GM15510 (cell line): ENCODE results near the gene SRGAP3.

ENCODE experiments used
- POLR2A ChIP-seq: IDR thresholded peaks from 3 replicates; pipeline ENCODE4 v1.6.1; 2011; ENCODE audit warnings: borderline replicate concordance; ENCODE audit not compliant: insufficient read length; ENCODE audit errors: extremely low read depth

SRGAP3 gene

DNA sequence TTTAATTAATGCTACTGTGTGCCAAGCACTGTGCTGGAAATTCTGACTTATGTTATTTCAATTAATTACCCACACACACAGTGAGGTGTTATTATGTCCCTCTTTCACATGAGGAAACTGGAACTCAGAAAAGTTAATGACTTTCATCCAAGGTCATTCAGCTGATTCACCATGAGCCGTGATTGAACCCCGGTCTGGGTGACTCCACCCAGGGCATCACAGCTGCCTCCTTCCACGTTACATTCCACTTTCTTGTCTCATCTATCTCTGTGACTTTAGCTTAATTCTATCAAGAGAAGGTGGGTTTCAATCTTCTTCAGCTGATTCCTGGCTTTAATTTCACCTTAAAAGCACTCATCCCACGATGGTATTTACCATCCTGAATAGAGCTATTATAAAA, 16.3 kb downstream of the SRGAP3 start:
- TF ChIP-seq POLR2A: no peak

DNA sequence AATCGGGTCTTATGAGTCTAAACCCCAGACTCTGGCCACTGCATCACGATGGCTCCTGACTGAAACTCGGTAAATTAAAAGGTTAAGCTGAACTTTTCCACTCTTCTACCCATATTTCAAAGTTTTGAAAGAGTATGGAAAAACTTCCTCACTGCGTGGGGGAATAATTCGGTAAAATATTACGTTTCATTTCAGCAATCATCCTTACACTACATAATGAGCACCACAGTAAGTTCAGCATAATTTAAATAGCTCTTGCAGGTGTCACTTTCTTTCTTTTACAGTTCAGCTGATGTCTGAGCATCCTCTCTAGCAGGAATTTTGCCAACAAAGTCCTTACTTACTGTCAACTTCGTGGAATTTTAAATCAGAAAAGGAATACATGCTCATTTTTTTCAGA, 17.5 kb downstream of the SRGAP3 start:
- no peak for TF ChIP-seq POLR2A

DNA sequence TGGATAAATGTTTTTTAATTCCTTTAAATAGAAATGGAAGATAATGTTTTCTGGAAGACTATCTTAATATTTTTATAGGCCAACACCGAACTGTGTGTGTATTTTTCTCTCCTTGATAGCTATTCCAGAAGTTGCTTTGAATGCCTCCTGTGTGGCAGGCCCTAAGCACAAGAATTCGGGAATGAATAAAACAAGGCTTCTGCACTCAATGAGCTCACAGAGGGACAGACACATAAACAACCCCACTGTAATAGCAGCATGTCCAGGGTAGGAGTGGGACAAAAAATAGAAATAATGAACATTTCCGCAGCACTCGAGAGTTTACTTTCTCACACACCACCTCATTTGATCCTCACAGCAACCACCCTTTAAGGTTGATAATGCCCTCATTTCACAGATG, 18.0 kb downstream of the SRGAP3 start:
- no peak for TF ChIP-seq POLR2A

DNA sequence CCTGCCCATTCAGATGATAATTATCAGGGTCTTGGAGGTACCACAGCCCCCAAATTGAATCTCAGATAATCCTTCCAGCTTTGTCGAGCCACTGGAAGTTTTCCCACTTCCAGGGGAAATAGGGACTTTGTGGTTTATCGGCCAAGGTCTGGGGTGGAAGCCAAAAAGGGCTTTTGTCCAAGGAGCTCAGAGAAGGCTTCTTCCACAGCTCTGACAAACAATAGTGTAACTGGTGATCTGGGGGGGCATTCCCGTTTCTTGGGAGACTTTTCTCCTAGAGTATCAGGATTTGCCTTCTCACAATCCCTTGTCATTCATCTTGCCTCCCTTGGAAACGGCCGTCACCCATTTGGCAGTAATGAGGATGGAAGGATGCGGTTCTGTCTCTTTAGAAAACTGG, 18.4 kb downstream of the SRGAP3 start:
- no peak for TF ChIP-seq POLR2A

DNA sequence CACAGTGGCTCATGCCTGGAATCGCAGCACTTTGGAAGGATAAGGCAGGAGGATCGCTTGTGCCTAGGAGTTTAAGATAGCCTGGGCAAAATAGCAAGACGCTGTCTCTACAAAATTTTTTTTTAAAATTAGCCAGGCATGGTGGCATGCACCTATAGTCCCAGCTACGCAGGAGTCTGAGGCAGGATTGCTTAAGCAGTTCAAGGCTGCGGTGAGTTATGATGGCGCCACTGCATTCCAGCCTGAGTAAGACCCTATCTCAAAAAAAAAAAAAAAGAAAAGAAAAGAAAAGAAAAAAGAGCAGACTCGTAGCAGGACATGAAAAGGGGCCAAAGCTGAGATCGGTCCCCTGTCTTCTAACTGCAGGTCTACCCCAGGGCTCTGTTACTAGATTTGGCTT, 18.9 kb downstream of the SRGAP3 start:
- TF ChIP-seq POLR2A: no peak

DNA sequence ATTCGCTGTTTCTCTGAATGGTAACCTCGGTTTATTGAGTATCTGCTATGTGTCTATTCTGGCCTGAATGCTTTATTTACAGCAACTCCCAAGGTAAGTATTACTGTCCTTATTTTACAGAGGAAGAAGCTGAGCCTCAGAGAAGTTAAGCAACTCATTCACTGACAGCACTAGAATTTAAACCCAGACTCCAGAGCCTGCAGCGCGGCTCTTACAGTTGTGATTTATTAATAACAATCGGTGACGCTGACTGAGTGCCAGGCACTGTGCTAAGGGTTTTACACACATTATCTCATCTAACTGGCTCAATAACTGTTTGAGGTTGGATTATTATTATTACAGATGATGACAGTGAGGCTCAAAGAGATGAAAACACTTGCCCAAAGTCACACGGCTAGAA, 19.6 kb downstream of the SRGAP3 start:
- no peak for TF ChIP-seq POLR2A

DNA sequence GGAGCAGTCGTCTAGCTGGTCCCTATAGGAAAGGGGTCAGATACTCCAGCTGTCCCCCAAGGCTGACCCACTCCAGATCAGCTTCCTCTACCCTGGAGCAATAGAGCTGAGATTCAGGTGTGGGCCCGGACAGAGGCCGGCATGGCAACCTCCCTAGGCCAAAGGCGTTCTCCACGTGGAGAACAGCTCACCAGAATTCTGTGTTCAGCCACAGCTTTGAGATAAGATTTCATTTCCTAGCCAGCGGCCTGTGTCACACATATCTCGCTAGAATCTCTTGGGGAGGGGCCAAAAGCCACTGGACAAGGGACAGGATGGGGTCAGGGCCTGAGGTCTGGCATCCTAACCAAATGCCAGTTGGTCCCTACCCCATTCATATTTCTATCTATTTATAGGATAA, 20.1 kb downstream of the SRGAP3 start:
- no peak for TF ChIP-seq POLR2A

DNA sequence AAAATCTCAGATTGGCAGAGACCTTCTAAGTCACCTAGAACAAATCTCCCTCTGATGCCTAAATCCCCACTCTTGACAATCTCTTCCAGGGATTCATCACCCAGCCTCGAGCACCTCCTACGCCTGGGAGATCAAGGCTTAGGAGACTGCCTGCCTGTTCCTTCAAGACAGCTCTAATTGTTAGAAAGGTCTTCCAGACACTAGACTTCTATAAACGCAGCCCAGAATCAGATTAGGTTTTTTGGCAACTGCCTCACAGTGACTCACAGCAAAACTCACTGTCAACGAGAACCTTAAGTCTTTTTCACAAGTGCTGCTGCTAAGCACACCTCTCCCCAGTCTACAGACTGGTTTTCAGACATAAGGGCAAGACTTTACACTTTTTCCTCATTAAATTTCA, 23.1 kb downstream of the SRGAP3 start:
- TF ChIP-seq POLR2A: no peak

DNA sequence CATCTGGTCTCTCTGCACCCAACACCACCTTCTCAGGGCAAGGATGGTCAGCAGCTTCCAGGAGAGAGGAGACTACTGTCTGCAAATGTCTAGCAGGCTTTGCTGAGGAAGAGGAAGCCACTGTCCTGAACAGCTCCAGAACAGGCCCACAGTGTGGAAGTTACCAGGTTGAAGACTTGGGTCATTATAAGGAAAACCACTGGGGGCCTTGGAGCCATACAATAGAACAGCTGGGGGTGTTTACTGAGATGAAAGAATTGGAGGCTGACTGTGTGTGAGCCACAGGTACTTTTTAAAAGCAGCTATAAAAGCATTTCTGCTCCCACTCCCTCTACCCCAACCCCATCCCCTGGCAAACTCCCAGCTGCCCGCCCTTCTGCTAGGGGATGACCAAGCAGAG, 24.2 kb downstream of the SRGAP3 start:
- TF ChIP-seq POLR2A: no peak

DNA sequence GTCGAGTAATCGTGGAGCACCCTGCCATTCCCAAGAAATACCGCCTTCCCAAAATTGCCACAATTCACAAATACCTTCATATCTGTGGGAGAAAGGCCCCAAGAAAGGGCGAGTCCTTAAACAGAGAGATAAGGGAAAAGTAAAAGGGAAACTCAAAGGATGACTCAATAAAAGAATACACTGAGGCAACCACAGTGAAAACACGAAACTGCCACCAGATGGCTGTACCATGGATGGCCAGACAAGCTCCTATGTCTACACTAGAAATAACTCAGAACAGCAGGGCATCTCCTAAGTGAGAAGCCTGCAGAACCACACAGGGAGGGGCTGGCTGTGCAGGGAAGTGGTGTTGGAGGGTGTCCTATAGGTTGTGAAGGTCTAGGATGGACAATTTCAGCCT, 25.0 kb downstream of the SRGAP3 start:
- no peak for TF ChIP-seq POLR2A

DNA sequence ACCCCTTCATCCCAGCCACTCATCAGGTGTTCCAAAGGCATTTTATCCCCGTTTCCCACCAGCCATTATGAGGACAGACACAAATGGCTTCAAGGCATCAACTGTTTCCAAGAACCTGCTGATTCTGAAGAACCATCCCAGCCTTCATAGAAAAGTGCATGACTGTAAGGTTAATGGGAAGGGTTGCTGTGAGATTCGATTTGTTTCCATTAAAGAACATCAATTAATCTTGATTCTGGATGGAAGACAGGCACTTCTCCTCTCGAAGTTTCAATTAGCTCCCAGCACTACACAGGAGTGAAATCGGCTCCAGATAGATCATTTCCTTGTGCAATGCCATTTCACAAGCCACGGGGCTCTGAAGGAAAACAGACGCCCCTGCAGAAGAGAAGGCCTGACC, 25.8 kb downstream of the SRGAP3 start:
- no peak for TF ChIP-seq POLR2A

DNA sequence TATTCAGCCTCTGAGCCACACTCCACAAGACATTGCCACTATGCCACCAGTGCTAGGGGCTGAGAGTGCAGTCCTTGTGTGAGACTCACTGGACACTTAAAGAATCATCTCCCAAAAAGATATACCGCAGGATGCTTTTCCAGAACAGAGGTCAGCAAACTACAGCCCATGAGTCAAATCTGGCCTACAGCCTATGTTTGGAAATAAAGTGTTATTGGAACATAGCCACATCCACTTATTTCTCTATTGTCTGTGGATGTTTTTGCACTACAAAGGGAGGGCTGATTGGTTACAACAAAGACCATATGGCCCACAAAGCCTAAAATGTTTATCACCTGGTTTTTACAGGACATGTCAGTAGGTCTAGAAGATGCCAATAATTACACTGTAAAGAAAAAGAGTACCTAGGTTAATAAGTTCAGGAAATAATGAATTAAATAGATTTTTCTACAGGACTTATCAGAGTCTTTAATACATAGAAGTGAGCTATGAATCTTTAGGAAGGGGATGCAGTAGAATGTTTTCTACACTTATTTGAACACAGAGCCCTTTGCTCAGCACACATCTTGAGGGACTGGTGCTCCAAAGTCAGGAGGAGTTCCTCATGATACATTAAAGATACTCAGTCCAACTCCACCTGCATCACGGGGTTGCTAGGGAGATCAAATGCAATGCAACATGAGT, 26.3 kb downstream of the SRGAP3 start:
- no peak for TF ChIP-seq POLR2A

DNA sequence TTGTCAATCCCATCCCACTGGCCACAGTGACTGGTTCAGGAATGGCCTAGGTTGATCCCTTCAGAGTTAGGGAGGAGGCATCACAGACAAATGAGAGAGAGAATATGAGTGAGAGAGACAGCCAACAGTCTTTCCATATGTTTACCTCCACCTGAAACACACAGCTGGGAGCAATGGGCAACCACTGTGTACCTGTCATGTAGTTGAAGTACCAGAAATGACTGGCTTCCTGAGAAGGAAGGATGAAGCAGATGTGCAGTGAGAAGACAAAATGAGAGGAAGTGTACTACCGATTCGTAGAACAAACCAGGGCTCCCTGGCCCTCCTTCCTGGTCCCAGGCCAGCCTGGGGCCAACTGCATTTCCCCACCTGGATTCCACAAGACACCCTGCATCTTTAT, 27.4 kb downstream of the SRGAP3 start:
- TF ChIP-seq POLR2A: no peak

DNA sequence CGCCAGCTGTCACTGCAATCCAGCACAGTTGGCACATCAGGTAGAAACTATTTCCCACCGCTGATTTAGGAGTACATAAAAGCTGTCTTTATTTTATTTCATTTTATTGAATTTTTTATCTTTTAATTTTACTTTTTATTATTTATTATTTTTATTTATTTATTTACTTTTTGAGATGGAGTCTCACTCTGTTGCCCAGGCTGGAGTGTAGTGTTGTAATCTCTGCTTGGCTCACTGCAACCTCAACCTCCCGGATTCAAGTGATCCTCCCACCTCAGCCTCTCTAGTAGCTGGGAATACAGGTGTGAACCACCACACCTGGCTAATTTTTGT, 31.0 kb downstream of the SRGAP3 start:
- no peak for TF ChIP-seq POLR2A

DNA sequence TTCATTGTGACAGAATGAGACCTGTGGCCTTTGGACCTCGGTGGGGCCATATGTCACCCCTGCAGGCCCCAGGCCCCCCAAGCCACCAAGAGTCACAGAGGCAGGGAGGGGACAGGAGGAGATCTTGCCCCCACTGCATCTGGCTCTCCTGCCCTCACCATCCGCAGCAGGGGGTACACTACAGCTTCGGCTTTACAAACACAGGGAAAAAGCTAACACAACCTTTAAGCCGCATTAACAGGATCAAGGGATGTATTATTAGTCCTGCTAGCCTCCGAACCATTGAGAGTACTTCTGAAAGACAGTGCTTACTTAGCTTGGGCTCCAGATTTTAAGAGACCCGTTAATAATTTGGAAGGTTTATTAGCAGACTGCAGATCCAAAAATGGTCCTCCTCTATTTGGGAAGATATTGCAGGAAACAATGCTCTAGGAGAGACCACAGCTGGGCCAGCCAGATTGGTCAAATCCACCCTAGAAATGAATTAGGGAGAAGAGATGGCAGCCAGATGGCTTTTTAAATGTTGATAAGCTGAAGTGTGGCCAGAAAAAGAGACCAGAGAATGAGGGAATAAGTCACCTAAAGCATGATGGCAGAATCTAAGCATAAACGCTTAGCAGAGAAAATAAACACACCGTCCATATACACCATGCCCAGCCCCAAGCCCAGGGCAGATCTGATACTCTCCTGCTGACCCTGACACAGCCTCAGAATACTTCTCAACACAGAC, 31.5 kb downstream of the SRGAP3 start:
- no peak for TF ChIP-seq POLR2A

DNA sequence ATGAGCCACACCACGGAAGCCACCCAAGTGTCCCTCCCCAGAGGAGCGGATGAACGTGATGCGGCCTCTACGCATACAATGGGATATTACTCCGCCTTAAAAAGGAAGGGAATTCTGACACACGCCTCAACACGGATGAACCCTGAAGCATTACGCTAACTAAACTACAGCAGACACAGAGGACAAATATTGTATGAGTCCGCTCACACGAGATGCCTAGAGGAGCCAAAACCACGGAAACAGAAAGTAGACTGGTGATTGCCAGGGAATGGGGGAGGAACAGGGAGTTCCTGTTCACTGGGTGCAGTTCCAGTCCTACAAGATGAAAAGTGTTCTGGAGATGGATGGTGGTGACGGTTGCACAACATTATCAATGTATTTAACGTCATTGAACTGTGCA, 32.7 kb downstream of the SRGAP3 start:
- no peak for TF ChIP-seq POLR2A

DNA sequence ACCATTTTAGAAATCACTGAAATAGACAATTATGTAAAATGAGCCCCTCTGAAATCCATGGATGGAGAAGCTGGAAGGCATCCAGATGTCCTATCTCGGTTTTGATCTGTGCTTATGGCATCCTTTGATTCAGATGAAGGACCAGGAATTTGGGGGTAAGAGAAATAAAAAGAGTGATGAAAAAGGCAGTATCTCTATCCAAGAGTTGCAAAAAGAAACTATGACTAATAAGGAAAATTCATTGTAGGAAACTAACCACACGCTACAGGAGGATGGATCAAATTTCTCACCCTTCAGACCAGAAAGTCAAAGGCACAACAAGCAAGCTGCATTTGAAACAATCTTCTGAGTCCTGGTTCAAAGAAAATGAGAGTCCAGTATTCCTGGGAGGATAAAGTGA, 34.8 kb downstream of the SRGAP3 start:
- no peak for TF ChIP-seq POLR2A

DNA sequence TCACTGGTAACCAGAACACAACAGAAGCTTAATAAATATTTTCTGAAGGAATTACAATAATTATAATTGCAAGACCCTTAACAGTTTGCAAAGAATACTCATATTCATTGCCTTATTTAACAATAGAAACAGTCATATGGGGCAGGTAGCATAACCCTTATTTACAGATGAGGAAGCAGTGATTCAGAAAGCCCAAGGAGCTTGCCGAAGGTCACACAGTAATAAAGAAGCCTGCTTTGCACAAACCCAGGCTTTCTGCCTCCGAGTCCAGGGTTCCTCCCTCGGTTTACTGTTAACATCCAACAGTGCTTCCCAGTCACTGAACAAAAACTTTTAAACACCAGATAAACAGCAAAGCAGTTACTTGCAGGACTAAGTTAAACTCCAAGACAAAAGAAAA, 35.3 kb downstream of the SRGAP3 start:
- TF ChIP-seq POLR2A: no peak
